Activated naive CD4-positive, alpha-beta T cell treated with Interleukin-2 at 50 U/mL for 16 hours (primary cell): ENCODE data around the gene HAL.

ENCODE experiments used
- DNase-seq: peaks from one replicate; pipeline ENCODE4 v3.0.0-alpha.2; 2020

Gene HAL

DNA sequence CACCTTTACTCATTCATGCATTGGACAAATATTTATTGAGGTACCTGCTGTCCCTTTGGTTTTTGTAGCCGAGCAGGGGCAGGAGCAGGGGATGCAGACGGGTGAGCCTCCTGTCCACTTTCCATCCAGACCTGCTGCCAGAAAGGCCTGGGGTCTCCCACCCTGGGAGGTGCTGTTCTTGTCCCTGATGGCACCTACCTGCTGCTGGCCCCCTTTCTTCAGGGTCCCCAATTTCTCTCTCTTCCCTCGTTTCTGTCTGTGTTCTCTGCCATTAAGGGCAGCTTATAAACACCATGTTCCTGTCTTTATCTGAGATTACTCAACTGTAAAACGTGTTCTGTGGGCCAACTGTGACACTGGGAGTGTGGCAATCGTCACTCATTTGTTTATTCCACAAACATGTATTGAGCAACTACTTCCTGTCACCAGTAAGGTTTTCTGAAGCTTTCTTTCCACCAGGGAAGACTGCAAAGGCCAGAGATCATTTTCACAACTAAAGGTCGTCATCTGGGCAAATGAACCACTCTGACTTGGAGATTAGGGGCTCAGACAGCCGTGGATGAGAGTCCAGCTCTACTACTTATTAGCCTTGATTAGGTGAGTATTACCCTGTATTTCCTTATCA, at the start of gene HAL:
Gene HAL, minus strand, starts transcription at position 311 of the 625 bp plus-strand sequence. CDS start 434 bp downstream, outside the sequence.
- DNase-seq, result no peak

DNA sequence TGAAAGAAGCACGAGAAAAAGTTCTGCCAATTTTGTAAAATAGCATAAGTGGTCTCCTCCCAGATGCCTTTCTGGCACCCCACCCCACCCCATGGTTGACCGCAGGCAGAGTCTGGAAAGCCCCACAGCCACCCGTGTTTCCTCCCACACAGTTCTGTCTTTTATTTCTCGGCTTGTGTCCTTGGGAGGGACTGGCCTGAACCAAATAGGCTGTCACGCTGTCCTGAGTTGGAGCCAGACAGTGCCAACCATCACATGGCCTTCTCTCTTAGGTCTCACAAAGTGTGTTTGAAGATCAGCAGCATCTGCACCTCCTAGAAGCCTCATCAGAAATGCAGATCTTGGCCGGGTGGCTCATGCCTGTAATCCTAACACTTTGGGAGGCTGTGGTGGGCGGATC, 49.4 kb upstream of the HAL start:
- no peak for DNase-seq

DNA sequence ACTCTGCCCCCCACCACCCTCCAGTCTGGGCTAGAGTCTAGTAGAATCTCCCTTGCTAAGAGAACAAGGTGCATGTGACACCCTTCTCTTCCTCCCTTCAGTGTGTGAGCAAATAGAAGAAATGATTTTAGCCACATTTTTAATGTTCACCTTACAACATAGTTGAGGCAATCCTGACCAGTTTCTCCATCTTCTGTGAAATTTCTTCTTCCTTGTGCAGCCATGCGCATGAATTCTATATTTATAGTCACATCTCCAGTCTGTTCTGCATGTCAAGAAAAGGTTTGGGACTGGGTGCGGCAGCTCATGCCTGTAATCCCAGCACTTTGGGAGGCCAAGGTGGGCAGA, 48.8 kb upstream of the HAL start:
- no peak for DNase-seq

GRCh38 chr12:96044017-96044942, 48.1 kb upstream of the HAL start:
- DNase-seq, result no peak

DNA sequence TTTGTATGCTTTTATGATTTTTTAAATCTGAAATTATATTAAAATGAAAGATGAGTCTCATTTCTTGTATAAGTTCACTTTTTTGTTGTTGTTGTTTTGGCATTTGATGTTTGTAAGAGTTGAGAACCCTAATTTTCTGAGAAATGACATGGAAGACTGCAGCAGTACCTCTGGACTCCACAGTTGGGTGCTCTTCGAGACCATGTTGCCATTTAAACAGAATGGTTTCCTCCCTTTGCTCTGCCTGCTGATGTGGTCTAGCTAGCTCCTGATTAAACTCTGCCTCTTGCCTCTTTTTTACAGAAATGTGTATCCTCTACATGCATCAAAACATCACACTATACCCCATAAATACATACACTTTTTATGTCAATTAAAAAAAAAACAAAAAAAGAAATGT, 45.0 kb upstream of the HAL start:
- DNase-seq, result no peak

- DNase-seq, result no peak
These were observed 44.4 kb upstream of the HAL start for GRCh38 chr12:96040305-96041133.

DNA sequence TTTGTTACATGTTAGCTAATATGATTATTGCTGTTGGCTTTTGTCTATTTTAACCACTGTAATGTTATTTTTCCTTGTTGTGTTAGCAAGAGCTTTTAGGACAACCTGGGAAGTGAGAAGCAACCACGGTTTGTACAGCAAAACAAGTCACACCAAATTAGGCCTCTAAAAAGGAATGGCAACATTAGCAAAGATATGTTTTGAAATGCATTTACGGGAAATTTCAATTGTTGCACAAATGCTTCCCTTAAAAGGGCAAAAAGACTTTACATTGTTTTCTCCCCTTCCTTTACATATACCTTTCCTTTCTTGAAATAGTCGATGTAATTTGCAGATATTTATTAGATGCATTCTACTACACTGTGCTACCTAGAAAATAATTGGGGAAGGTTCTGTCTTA, 43.4 kb upstream of the HAL start:
- no peak for DNase-seq

DNA sequence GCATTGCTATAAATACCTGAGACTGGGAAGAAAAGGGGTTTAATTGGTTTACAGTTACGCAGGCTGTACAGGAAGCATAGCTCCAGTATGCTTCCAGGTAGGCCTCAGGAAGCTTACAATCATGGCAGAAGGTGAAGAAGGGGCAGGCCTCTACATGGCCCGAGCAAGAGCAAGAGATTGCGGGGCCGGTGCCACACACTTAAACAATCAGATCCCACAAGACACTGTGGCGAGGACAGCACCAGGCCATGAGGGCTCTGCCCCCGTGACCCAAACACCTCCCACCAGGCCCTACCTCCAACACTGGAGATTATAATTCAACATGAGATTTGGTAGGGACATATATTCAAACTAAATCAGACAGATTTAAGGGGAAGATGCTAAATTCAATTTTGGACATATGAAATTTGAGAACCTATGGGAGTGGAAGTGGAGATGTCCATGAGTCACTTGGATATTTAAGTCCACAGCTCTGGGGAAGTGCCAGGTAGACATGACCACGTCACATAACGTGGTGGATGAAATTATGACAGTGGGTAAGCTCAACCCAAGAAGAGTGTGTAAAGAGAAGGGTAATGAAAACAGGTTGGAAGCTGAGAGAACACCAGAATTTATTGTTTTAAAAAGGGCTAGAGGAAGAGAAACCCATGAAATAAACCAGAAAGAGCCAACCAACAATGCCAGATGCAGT, 40.8 kb upstream of the HAL start:
- no peak for DNase-seq

GRCh38 chr12:96035283-96036236, 39.4 kb upstream of the HAL start, which contains the start of gene LTA4H:
TSS of gene LTA4H (minus strand) at chr12:96035587. CDS start at chr12:96035519, 68 bp downstream.
- DNase-seq, result peak; percentile 96

- DNase-seq, result no peak
These were observed 38.6 kb upstream of the HAL start for GRCh38 chr12:96034621-96035282.

- no peak for DNase-seq
These were observed 37.6 kb upstream of the HAL start for GRCh38 chr12:96033549-96034389.

DNA sequence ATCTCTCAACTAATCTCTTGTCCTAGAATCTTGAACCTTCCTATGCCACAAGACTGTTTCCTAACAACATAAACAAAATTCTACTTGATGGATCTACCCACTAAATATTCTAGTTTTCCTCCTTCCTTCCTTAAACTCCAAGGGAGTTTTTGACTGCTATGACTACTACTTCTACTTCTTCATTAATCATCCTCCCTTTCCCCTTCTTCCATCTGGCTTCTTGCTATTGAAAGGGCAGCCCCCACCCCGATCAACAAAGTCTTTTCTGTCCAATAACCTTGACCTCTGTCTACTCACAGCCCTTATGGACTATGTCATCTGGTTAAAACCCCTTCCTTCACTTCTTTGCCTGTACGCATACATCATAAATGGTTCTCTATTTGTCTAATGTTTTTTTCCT, 33.7 kb upstream of the HAL start:
- no peak for DNase-seq

- no peak for DNase-seq
These were observed 32.4 kb upstream of the HAL start for GRCh38 chr12:96028538-96028937.

- no peak for DNase-seq
These were observed 30.2 kb upstream of the HAL start for GRCh38 chr12:96026331-96026730.

GRCh38 chr12:96025518-96025917, 29.4 kb upstream of the HAL start:
- no peak for DNase-seq

DNA sequence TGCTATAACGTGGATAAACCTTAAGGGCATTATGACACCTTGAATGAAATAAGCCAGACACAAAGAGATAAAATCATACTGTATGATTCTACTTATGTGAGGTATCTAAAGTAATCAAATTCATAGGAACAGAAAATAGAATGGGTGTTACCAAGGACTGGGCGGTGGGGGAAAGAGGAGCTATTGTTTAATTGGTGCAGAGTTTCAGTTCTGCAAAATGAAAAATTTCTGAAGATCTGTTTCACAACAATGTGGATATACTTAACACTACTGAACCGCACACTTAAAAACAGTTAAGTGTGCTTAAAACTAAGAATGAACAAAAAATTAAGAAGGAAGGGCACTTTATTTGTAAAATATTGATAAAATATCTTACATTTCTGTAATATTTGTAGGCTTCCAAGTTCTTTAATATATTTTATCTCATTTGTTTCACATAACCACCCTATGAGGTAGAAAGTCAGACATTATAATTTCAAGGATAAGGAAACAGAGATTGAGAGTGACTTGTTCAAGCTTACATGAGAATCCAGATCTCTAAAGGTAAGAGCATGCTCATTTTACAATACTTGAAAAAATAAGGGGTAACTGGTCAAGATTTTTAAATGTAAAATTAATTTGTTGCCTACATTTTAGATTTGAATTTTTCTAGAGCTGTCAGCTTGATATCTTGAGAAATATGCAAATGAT, 24.3 kb upstream of the HAL start:
- no peak for DNase-seq

DNA sequence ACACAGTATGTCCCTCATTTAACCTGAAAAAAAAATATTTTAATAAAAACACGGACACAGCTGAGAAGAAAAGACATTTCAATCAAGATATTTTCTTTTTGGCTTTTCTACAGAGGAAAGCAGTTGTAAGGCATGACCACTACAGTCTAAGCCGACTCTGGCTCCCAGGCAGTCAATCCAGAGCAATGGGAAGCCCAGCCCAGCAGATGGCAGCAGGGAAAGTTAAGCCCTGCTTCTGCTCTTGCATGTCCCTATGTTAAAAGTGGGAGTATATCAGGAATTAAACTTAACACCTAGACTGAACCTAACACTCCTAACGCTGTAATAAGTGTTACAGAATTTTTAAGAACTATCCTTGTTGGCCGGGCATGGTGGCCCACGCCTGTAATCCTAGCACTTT, 19.5 kb upstream of the HAL start:
- DNase-seq, result no peak

GRCh38 chr12:96014943-96015599, 18.9 kb upstream of the HAL start:
- no peak for DNase-seq

- DNase-seq, result no peak
These were observed 11.6 kb upstream of the HAL start for GRCh38 chr12:96007729-96008128.
